ENCODE results near the gene SLC8A1.

Gene SLC8A1

DNA sequence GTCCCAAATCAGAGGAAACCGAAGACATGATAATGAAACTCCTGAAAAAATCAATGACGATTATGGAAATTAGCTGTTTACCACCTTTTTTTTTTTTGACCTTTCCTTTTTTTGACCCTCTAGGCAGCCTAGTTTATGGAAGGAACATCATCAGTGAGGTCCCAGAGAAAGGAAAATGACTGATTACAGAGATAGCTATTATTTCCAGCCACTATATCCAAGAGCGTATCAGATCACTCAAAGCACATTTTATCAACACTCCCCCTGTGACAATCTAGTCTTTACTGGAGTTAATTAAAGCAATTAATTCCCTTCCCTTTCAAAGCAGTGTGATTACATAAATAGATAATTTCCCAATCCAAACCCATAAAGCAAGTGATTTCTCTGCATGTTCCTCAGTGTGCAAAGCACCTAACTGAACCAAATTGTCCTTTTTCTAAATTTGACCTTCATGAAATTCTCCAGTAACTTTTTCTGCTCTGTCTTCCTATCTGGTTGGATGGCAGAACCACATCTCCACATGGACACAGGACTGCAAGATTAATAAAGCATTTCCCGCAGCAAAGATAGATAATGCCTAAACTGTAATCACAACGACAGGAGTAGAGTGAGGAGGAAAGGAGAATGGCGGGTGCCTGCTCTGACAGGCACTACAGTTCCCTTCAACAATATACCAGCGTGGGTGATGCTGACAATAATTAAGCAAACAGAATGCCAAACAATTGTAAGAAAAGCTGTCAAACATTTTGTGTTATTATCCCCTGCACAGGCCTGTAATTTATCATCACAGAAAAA lies 194.4 kb downstream of the SLC8A1 start:
- Histone ChIP-seq H3K36me3 (ENCODE audit: control insufficient read depth, insufficient read depth, low read length) (no peaks in the 10 kb centered on the region), H3K9ac (ENCODE audit: low read depth, low read length) (no peak overlapping the region), H3K27me3 (ENCODE audit: control insufficient read depth, insufficient read depth, low read length) (no peaks in the 10 kb centered on the region), H3K9me3 (ENCODE audit: control insufficient read depth, insufficient read depth, low read length) (no peaks in the 10 kb centered on the region), H3K4me1 (ENCODE audit: control insufficient read depth, insufficient read depth, low read length) (no peaks in the 10 kb centered on the region), H3K4me3 (ENCODE audit: low read depth, low read length) (no peak overlapping the region)

DNA sequence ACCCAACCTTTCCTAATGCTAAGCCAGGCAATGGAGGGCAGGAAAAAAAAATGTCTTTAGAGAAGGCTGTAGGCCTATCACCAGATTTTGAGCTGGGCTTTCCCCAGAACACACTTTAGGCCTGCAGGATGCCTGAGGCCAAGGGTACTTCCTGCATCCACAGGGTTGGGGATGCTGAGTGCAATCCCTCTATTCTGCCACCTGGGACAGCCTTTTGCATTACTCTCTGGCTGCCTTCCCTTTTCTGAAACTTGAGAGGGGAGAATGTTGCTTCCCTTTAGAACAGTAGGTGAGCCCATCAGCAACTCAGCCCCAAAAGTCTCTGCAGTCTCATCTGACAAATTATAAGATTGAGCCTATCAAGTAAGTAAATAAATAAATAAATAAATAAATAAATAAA lies 195.2 kb downstream of the SLC8A1 start:
- H3K27me3 ChIP-seq (ENCODE audit: control insufficient read depth, insufficient read depth, low read length) = no peaks in the 10 kb centered on the region
- no peak overlapping the region for H3K9ac ChIP-seq (ENCODE audit: low read depth, low read length)
- no peak overlapping the region for H3K4me3 ChIP-seq (ENCODE audit: low read depth, low read length)
- H3K9me3 ChIP-seq (ENCODE audit: control insufficient read depth, insufficient read depth, low read length) = no peaks in the 10 kb centered on the region
- H3K36me3 ChIP-seq (ENCODE audit: control insufficient read depth, insufficient read depth, low read length) = no peaks in the 10 kb centered on the region
- no peaks in the 10 kb centered on the region for H3K4me1 ChIP-seq (ENCODE audit: control insufficient read depth, insufficient read depth, low read length)

DNA sequence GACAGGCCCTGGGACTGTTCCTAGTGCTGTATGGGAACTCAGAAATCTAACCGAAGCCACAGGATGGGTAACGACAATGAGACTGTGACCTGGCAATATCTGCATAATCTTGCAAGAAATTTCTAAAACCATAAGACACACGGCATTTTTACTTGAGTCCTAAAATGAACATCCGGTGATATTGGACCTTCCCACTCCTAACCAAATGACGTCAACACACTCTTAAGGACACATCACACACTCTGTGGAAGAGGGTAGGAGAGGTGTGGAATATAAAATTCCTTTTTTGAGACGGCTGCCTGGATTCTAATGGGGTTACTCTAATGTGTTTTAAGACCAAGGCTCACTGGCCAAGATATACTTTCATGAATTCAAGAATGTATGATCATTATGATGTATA lies 195.9 kb downstream of the SLC8A1 start:
- H3K4me3 ChIP-seq (ENCODE audit: low read depth, low read length) = no peak overlapping the region
- H3K9ac ChIP-seq (ENCODE audit: low read depth, low read length) = no peak overlapping the region
- no peaks in the 10 kb centered on the region for H3K9me3 ChIP-seq (ENCODE audit: control insufficient read depth, insufficient read depth, low read length)
- H3K36me3 ChIP-seq (ENCODE audit: control insufficient read depth, insufficient read depth, low read length) = no peaks in the 10 kb centered on the region
- no peaks in the 10 kb centered on the region for H3K27me3 ChIP-seq (ENCODE audit: control insufficient read depth, insufficient read depth, low read length)
- no peaks in the 10 kb centered on the region for H3K4me1 ChIP-seq (ENCODE audit: control insufficient read depth, insufficient read depth, low read length)

DNA sequence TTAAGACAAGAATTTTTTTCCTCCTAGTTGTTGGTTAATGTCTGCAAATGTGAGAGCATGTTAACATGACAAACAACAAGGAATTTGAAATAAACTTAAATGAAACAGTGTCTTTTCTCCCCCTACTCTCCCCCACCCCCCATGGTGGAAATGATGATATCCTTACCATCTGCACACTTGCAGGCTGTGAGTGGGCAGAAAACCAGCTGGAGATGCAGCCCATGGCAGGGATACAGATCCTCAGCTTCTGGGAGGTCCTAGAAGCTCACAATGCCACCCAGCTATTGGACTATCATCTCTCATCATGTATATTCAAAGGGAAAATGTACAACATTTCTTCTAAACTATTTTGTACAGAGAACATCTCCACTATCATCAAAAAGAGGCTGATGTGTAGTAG lies 196.8 kb downstream of the SLC8A1 start:
- H3K27me3 ChIP-seq (ENCODE audit: control insufficient read depth, insufficient read depth, low read length) = no peaks in the 10 kb centered on the region
- no peaks in the 10 kb centered on the region for H3K9me3 ChIP-seq (ENCODE audit: control insufficient read depth, insufficient read depth, low read length)
- H3K9ac ChIP-seq (ENCODE audit: low read depth, low read length) = no peak overlapping the region
- no peaks in the 10 kb centered on the region for H3K36me3 ChIP-seq (ENCODE audit: control insufficient read depth, insufficient read depth, low read length)
- no peaks in the 10 kb centered on the region for H3K4me1 ChIP-seq (ENCODE audit: control insufficient read depth, insufficient read depth, low read length)
- H3K4me3 ChIP-seq (ENCODE audit: low read depth, low read length) = no peak overlapping the region

DNA sequence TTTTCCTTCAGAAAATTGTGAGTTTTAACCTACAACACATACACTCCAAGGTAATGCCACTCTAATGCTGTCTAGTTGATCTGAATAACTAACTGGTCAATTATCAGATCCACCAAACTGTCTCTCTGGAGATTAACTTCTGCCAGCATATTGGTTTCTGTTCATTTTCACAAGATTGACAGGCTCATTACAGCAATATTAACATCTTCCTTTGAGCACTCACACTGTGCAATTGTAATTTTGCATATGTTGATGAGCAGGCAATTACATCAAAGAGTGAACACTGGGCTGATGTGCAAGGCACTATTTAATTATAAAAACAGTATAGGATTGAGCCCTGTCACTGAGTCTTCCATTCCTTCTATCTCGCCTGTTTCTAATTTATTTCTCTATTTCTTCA lies 197.3 kb downstream of the SLC8A1 start:
- no peaks in the 10 kb centered on the region for H3K36me3 ChIP-seq (ENCODE audit: control insufficient read depth, insufficient read depth, low read length)
- no peak overlapping the region for H3K9ac ChIP-seq (ENCODE audit: low read depth, low read length)

DNA sequence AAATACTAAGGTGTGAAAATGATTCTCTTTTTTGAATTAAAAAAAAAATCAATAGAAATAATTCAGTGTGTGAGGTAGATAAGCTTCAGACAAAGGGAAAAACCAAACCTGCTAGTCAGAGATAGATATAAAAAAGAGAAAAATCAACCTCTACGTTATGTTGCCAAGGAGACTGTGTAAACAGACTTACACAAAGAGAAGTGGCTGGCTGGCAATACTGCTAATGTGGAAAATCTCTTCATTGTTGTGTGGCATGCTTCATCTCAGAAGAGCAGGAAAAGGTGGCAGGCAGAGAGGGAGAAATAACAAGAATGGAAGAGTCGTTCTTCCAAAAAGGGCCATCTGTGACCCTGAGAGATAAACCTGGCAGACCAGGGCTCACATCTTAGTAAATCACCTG lies 200.8 kb downstream of the SLC8A1 start:
- no peaks in the 10 kb centered on the region for H3K9me3 ChIP-seq (ENCODE audit: control insufficient read depth, insufficient read depth, low read length)
- no peak overlapping the region for H3K9ac ChIP-seq (ENCODE audit: low read depth, low read length)
- H3K27me3 ChIP-seq (ENCODE audit: control insufficient read depth, insufficient read depth, low read length) = no peaks in the 10 kb centered on the region

More for the DNA sequence above, 197.3 kb downstream of the SLC8A1 start:
- Histone ChIP-seq H3K9me3 (ENCODE audit: control insufficient read depth, insufficient read depth, low read length) (no peaks in the 10 kb centered on the region), H3K4me3 (ENCODE audit: low read depth, low read length) (no peak overlapping the region), H3K4me1 (ENCODE audit: control insufficient read depth, insufficient read depth, low read length) (no peaks in the 10 kb centered on the region), H3K27me3 (ENCODE audit: control insufficient read depth, insufficient read depth, low read length) (no peaks in the 10 kb centered on the region)

DNA sequence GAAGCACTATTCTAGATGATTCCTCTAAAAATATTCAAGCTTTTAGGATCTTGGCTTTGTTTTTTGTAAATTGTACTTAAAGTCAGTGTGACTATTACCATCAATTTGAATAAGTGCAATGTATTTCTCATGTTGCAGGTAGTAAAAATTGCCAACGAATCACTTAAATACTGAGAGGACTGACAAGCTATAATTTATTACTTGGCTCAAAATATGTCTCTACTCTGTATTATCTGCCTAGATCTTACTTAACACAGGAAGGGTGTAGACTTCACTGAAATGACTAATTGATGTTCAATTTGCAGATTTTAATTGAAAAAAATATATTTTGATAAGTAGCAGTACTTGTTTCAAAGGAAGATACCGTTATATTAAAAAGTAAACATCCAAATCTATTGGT lies 202.3 kb downstream of the SLC8A1 start:
- Histone ChIP-seq H3K9ac (ENCODE audit: low read depth, low read length) (no peak overlapping the region), H3K4me1 (ENCODE audit: control insufficient read depth, insufficient read depth, low read length) (no peaks in the 10 kb centered on the region), H3K4me3 (ENCODE audit: low read depth, low read length) (no peak overlapping the region), H3K27me3 (ENCODE audit: control insufficient read depth, insufficient read depth, low read length) (no peaks in the 10 kb centered on the region), H3K9me3 (ENCODE audit: control insufficient read depth, insufficient read depth, low read length) (no peaks in the 10 kb centered on the region), H3K36me3 (ENCODE audit: control insufficient read depth, insufficient read depth, low read length) (no peaks in the 10 kb centered on the region)

More for the DNA sequence above, 200.8 kb downstream of the SLC8A1 start:
- H3K4me3 ChIP-seq (ENCODE audit: low read depth, low read length) = no peak overlapping the region
- no peaks in the 10 kb centered on the region for H3K36me3 ChIP-seq (ENCODE audit: control insufficient read depth, insufficient read depth, low read length)
- H3K4me1 ChIP-seq (ENCODE audit: control insufficient read depth, insufficient read depth, low read length) = no peaks in the 10 kb centered on the region

DNA sequence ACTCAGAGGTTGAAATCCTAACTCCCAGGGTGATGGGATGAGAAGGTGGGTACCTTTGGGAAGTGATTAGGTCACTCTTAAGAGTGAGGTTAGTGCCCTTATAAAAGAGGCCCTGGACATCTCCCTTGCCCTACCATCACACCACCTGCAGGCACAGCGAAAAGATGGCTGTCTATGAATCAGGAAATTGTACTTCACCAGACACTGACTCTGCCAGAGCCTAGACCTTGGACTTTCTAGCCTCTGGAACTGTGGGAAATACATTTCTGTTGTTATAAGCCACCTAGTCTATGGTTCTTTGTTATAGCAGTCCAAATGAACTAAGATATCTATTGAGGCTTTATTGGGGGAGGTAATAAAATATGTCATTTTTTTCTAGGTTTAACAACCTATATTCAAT lies 203.6 kb downstream of the SLC8A1 start:
- H3K9ac ChIP-seq (ENCODE audit: low read depth, low read length) = no peak overlapping the region
- H3K4me1 ChIP-seq (ENCODE audit: control insufficient read depth, insufficient read depth, low read length) = peaks cover 5% of the 10 kb centered on the region
- no peak overlapping the region for H3K4me3 ChIP-seq (ENCODE audit: low read depth, low read length)
- no peaks in the 10 kb centered on the region for H3K9me3 ChIP-seq (ENCODE audit: control insufficient read depth, insufficient read depth, low read length)
- H3K27me3 ChIP-seq (ENCODE audit: control insufficient read depth, insufficient read depth, low read length) = no peaks in the 10 kb centered on the region
- no peaks in the 10 kb centered on the region for H3K36me3 ChIP-seq (ENCODE audit: control insufficient read depth, insufficient read depth, low read length)

DNA sequence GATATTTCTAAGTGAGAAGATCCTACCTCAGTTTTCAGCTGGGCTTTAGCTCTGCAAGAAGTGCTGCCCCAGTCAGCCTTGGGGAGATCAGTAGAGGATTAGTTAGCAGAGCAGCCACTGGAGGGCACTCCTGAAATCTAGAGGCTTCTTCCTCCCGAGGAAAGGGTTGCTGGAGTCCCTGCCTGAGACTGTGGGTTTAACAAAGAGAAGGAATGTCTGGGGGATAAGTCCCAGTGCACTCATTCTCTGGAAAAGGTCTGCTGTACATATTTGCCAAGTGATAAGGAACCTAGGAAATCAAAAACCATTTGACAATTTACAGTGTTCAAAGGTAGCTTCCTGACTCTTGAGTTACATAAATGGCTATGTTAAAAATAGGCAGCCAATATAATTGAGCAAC lies 207.2 kb downstream of the SLC8A1 start:
- H3K9me3 ChIP-seq (ENCODE audit: control insufficient read depth, insufficient read depth, low read length) = no peaks in the 10 kb centered on the region

DNA sequence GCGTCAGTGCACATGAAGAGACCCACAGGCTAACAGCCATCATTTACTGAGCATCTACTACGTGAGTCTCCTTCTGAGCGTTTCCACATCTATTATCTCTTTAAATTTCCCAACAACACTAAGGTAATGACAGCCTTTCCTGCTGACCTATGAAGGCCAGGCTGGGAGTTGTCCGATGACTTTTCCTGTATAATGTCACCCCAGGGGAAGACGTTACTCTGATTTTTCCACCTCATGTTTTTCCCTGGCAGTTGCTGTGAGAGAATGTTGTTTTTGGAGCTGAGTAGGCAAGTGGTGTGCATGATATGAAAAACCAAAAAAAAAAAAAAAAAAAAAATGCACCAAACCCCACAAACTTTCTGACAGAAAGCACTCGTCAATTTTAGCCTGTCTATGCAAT lies 207.6 kb downstream of the SLC8A1 start:
- H3K4me3 ChIP-seq (ENCODE audit: low read depth, low read length) = no peak overlapping the region
- H3K9ac ChIP-seq (ENCODE audit: low read depth, low read length) = no peak overlapping the region
- no peaks in the 10 kb centered on the region for H3K9me3 ChIP-seq (ENCODE audit: control insufficient read depth, insufficient read depth, low read length)
- no peaks in the 10 kb centered on the region for H3K36me3 ChIP-seq (ENCODE audit: control insufficient read depth, insufficient read depth, low read length)
- no peaks in the 10 kb centered on the region for H3K27me3 ChIP-seq (ENCODE audit: control insufficient read depth, insufficient read depth, low read length)
- peaks cover 5% of the 10 kb centered on the region for H3K4me1 ChIP-seq (ENCODE audit: control insufficient read depth, insufficient read depth, low read length)

More for the DNA sequence above, 207.2 kb downstream of the SLC8A1 start:
- Histone ChIP-seq H3K27me3 (ENCODE audit: control insufficient read depth, insufficient read depth, low read length) (no peaks in the 10 kb centered on the region), H3K36me3 (ENCODE audit: control insufficient read depth, insufficient read depth, low read length) (no peaks in the 10 kb centered on the region), H3K4me1 (ENCODE audit: control insufficient read depth, insufficient read depth, low read length) (peaks cover 5% of the 10 kb centered on the region), H3K9ac (ENCODE audit: low read depth, low read length) (no peak overlapping the region), H3K4me3 (ENCODE audit: low read depth, low read length) (no peak overlapping the region)

DNA sequence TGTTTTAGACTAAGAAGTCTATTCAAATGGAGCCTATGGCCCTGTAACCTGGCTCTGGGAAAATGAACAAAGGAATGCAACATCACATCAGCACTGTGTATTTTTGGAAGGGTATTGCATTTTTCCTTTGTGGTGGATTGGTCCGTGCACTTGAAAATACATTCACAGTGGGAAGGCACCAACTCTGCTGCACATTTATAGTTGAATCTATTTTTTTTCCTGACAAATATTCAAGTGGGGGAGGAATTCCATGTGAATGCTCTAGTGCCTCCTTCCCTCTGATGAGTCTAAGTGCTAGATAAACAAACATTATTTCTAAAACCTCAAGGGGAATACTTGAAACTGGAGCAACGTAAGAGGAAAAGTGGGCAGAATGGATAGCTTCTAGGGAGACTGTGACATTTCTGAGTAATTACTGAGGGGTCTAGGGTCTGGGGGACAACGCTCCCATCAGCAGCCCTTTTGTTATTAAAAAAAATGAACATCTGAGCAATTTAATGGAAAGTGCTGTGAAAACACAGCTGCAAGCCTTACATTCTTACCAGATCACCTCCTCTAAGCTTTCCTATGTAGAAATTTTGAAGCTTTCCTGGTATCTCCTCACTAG lies 208.2 kb downstream of the SLC8A1 start:
- H3K9me3 ChIP-seq (ENCODE audit: control insufficient read depth, insufficient read depth, low read length) = no peaks in the 10 kb centered on the region
- H3K4me1 ChIP-seq (ENCODE audit: control insufficient read depth, insufficient read depth, low read length) = peaks cover 5% of the 10 kb centered on the region
- no peaks in the 10 kb centered on the region for H3K36me3 ChIP-seq (ENCODE audit: control insufficient read depth, insufficient read depth, low read length)
- H3K27me3 ChIP-seq (ENCODE audit: control insufficient read depth, insufficient read depth, low read length) = no peaks in the 10 kb centered on the region
- H3K4me3 ChIP-seq (ENCODE audit: low read depth, low read length) = no peak overlapping the region
- no peak overlapping the region for H3K9ac ChIP-seq (ENCODE audit: low read depth, low read length)

DNA sequence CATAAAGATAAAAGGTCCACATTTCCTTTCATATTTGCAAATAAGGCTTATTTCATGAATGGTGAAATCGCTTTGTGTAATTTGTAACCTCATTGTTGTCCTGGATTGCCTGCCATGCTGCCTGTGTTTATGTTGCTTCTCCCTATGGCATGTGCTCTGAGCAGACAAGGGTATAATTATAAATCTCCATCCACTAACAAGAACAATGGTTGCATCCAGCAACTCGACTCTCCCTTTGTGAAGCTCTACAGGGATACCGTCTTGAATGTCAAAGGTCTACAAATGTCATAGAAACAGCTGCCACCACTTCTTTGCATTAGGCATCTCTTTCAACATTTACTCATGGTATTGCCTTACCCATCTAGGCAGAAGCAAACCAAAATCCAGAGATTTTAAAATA lies 209.6 kb downstream of the SLC8A1 start:
- Histone ChIP-seq H3K9me3 (ENCODE audit: control insufficient read depth, insufficient read depth, low read length) (no peaks in the 10 kb centered on the region), H3K27me3 (ENCODE audit: control insufficient read depth, insufficient read depth, low read length) (no peaks in the 10 kb centered on the region), H3K36me3 (ENCODE audit: control insufficient read depth, insufficient read depth, low read length) (no peaks in the 10 kb centered on the region), H3K4me3 (ENCODE audit: low read depth, low read length) (no peak overlapping the region), H3K4me1 (ENCODE audit: control insufficient read depth, insufficient read depth, low read length) (peaks cover 5% of the 10 kb centered on the region), H3K9ac (ENCODE audit: low read depth, low read length) (no peak overlapping the region)
